Panc1 (cell line): ENCODE measurements around the gene KCNE4. TPM values are rescaled to one million over a fixed set of nuclear protein-coding genes. Genes with fewer than 3 reads are reported as not detected.

Experiments
- ATAC-seq: fragments of 200-7000 bp; cut with Tn5 transposase; 2 replicates; pipeline ENCODE4 v1.9.1; 2020; ENCODE audit warnings: mild to moderate bottlenecking, moderate library complexity
- BruUV-seq: library from RNA; stranded (reverse); fragments of 400-500 nt; replicated peaks from 2 replicates; lab custom pipeline; 2021; lab: Mats Ljungman, UMichigan
- CTCF ChIA-PET: fragments of 300-600 bp; sonication (Branson Sonifier 250); formaldehyde crosslinking; loops from one replicate; lab custom pipeline; 2022; ENCODE audit warnings: antibody characterized with exemption; lab: Charles Lee
- POLR2A ChIA-PET: fragments of 300-600 bp; sonication (Branson Sonifier 250); formaldehyde crosslinking; loops from one replicate; lab custom pipeline; 2022; ENCODE audit warnings: antibody characterized with exemption; lab: Charles Lee
- DNase-seq: peaks from one replicate; pipeline ENCODE4 v3.0.0-alpha.2; 2010; ENCODE audit warnings: low read depth, low spot score
- H3K27ac ChIP-seq: 2 replicates; pipeline ENCODE4 v1.5.1; 2011; ENCODE audit warnings: mild to moderate bottlenecking, low read length, inconsistent platforms
- H3K27me3 ChIP-seq: fragments of 200-500 bp; sonication (Bioruptor generic); 2 replicates; pipeline ENCODE4 v1.6.0; 2014; ENCODE audit warnings: low read length, inconsistent platforms; ENCODE audit not compliant: control insufficient read depth, insufficient read depth
- H3K36me3 ChIP-seq: fragments of 200-500 bp; sonication (Bioruptor generic); 2 replicates; pipeline ENCODE4 v1.5.1; 2014; ENCODE audit warnings: inconsistent platforms, mild to moderate bottlenecking, low read length, moderate library complexity; ENCODE audit not compliant: control insufficient read depth, insufficient read depth
- H3K4me1 ChIP-seq: 2 replicates; pipeline ENCODE4 v1.5.1; 2011; ENCODE audit warnings: inconsistent platforms, mild to moderate bottlenecking, low read length, moderate library complexity; ENCODE audit not compliant: control insufficient read depth, insufficient read depth
- H3K4me3 ChIP-seq, 2 experiments: 2 replicates each; pipeline ENCODE4 v1.5.1; 2011 to 2012; ENCODE audit warnings: low read depth in 2 of 2, low read length in 2 of 2, mild to moderate bottlenecking in 2 of 2, inconsistent platforms in 1 of 2, moderate library complexity in 1 of 2
- H3K9me3 ChIP-seq: fragments of 200-500 bp; sonication (Bioruptor generic); 2 replicates; pipeline ENCODE4 v1.5.1; 2014; ENCODE audit warnings: low read depth, mild to moderate bottlenecking, inconsistent platforms, low read length, moderate library complexity; ENCODE audit not compliant: control insufficient read depth, insufficient read depth
- POLR2AphosphoS5 ChIP-seq: IDR thresholded peaks from 2 replicates; pipeline ENCODE4 v1.6.1; 2012; ENCODE audit warnings: mild to moderate bottlenecking, low read depth, low read length, moderate library complexity
- SIN3A ChIP-seq: IDR thresholded peaks from 2 replicates; pipeline ENCODE4 v1.6.1; 2012; ENCODE audit warnings: low read depth, mild to moderate bottlenecking, low read length, moderate library complexity, borderline replicate concordance; ENCODE audit not compliant: insufficient read depth
- TCF7L2 ChIP-seq: IDR thresholded peaks from 2 replicates; pipeline ENCODE4 v1.6.1; 2011; ENCODE audit warnings: mild to moderate bottlenecking, low read depth, low read length, inconsistent platforms
- in situ Hi-C: cut with HindIII; loops from 2 replicates; pipeline ENCODE4 v1.10.0; 2016; ENCODE audit warnings: low sequenced_read_pairs, low pct_unique_long_range_greater_than_20kb
- intact Hi-C: fragments of 100-400 bp; cut with micrococcal nuclease; formaldehyde crosslinking; loops from one replicate; pipeline ENCODE4 v1.10.0; 2022; ENCODE audit not compliant: unreplicated experiment
- total RNA-seq: library from RNA; stranded (reverse); gene quantifications from one replicate; pipeline ENCODE4 v1.2.1, GENCODE V29; 2021; ENCODE audit not compliant: unreplicated experiment
- TF ChIP-seq, protein P1 (sequence below): fragments of 450-650 bp; IDR thresholded peaks from 2 replicates; pipeline ENCODE4 v1.5.1; 2017; ENCODE audit warnings: mild to moderate bottlenecking
- TF ChIP-seq, protein P2 (sequence below), 2 experiments: IDR thresholded peaks; 2 replicates each; pipeline ENCODE4 v1.6.1; 2011 to 2012; ENCODE audit warnings: low read depth in 2 of 2, control low read depth in 1 of 2, low read length in 1 of 2, mild to moderate bottlenecking in 1 of 2, moderate library complexity in 1 of 2; ENCODE audit not compliant: insufficient read depth in 1 of 2

KCNE4 gene
- total RNA-seq, 1 experiment from 2014 or later: 0.21 TPM

DNA sequence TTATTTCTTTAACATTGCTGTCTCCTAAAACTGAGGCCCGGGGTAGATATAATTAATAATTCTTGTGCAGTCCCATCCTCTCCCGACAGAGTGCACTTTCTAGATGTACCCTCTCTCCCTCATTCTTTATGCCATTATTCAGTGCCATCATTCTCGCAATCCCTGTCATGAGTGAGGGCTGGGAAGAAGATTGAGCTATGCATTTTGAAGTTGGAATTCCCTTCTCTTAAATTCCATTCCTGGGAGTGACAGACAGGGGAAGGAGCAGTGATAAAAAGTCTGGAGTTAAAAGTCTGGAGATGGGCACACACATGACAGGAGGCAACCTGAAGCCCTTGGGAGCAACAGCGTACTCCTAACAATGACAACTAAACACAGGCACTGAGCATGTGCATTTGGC is 2.6 kb upstream of the KCNE4 start:
- BruUV-seq: no TSS peak
- in situ Hi-C loops: no loop called here
- DNase-seq (no peak), ATAC-seq (no peak)
- no peak for TF ChIP-seq POLR2AphosphoS5
- TF ChIP-seq SIN3A: no peak
- TF ChIP-seq, protein P1, sequence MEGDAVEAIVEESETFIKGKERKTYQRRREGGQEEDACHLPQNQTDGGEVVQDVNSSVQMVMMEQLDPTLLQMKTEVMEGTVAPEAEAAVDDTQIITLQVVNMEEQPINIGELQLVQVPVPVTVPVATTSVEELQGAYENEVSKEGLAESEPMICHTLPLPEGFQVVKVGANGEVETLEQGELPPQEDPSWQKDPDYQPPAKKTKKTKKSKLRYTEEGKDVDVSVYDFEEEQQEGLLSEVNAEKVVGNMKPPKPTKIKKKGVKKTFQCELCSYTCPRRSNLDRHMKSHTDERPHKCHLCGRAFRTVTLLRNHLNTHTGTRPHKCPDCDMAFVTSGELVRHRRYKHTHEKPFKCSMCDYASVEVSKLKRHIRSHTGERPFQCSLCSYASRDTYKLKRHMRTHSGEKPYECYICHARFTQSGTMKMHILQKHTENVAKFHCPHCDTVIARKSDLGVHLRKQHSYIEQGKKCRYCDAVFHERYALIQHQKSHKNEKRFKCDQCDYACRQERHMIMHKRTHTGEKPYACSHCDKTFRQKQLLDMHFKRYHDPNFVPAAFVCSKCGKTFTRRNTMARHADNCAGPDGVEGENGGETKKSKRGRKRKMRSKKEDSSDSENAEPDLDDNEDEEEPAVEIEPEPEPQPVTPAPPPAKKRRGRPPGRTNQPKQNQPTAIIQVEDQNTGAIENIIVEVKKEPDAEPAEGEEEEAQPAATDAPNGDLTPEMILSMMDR: no peak
- TF ChIP-seq TCF7L2: no peak
- TF ChIP-seq, protein P2, sequence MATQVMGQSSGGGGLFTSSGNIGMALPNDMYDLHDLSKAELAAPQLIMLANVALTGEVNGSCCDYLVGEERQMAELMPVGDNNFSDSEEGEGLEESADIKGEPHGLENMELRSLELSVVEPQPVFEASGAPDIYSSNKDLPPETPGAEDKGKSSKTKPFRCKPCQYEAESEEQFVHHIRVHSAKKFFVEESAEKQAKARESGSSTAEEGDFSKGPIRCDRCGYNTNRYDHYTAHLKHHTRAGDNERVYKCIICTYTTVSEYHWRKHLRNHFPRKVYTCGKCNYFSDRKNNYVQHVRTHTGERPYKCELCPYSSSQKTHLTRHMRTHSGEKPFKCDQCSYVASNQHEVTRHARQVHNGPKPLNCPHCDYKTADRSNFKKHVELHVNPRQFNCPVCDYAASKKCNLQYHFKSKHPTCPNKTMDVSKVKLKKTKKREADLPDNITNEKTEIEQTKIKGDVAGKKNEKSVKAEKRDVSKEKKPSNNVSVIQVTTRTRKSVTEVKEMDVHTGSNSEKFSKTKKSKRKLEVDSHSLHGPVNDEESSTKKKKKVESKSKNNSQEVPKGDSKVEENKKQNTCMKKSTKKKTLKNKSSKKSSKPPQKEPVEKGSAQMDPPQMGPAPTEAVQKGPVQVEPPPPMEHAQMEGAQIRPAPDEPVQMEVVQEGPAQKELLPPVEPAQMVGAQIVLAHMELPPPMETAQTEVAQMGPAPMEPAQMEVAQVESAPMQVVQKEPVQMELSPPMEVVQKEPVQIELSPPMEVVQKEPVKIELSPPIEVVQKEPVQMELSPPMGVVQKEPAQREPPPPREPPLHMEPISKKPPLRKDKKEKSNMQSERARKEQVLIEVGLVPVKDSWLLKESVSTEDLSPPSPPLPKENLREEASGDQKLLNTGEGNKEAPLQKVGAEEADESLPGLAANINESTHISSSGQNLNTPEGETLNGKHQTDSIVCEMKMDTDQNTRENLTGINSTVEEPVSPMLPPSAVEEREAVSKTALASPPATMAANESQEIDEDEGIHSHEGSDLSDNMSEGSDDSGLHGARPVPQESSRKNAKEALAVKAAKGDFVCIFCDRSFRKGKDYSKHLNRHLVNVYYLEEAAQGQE (IDR thresholded peaks at IDR 0.05; ENCODE audit: insufficient read depth in 1 of 2, low read depth in 2 of 2, low read length in 1 of 2): no peak
- Histone ChIP-seq H3K4me3 (no peak overlapping the region), H3K27ac (no peak overlapping the region), H3K36me3 (no peaks in the 10 kb centered on the region), H3K4me1 (no peaks in the 10 kb centered on the region), H3K27me3 (no peaks in the 10 kb centered on the region), H3K9me3 (no peaks in the 10 kb centered on the region)
- ChIA-PET CTCF (no interaction called here), POLR2A (no interaction called here)
- intact Hi-C loops: no loop called here

DNA sequence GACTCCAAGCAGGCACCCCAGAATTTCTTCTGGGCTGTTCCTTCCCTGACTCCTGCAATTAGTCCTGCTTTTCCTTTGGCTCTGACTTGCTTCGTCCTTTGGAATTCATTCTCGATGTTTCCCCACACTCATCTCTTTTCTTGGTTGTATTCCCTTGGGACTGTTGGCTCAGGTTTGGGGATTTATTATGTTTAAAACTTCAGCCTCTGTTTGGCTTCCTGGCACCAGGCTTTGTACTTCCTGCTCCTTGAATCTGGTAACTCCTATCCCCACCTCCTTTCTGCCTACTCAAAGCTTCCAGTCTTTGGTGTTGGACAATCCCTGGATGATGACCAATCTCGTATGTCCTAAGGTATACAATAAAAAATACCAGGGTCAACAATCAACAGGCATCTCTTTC is 1.8 kb upstream of the KCNE4 start:
- Histone ChIP-seq H3K4me3 (no peak overlapping the region), H3K36me3 (no peaks in the 10 kb centered on the region), H3K27me3 (no peaks in the 10 kb centered on the region), H3K4me1 (no peaks in the 10 kb centered on the region), H3K27ac (no peak overlapping the region), H3K9me3 (no peaks in the 10 kb centered on the region)
- BruUV-seq: no TSS peak
- no peak for ATAC-seq
- DNase-seq: no peak
- TF ChIP-seq, protein P2 (IDR thresholded peaks at IDR 0.05; ENCODE audit: insufficient read depth in 1 of 2, low read depth in 2 of 2, low read length in 1 of 2): no peak
- TF ChIP-seq, protein P1: no peak
- POLR2A ChIA-PET: no interaction called here
- CTCF ChIA-PET: no interaction called here
- intact Hi-C loops: no loop called here
- in situ Hi-C loops: no loop called here
